H1 (cell line): Measurements from ENCODE around the gene GPR85. TPM values are rescaled to one million over a fixed set of nuclear protein-coding genes. Genes with fewer than 3 reads are reported as not detected.
A peak's percentile ranks its signal among the peaks of the same experiment; 100 is the strongest.

Source experiments
- CTCF ChIA-PET: fragments of 300-600 bp; sonication (Branson Sonifier 250); formaldehyde crosslinking; loops from one replicate; lab custom pipeline; 2021; ENCODE audit not compliant: partially characterized antibody; lab: Charles Lee
- POLR2A ChIA-PET: fragments of 300-600 bp; sonication (Branson Sonifier 250); formaldehyde crosslinking; loops from one replicate; lab custom pipeline; 2021; ENCODE audit warnings: inconsistent platforms; ENCODE audit not compliant: partially characterized antibody; lab: Charles Lee
- DNase-seq, 2 experiments: peaks; one replicate each; pipeline versions ENCODE4 v3.0.0 to v3.0.0-alpha.2; 2010 to 2022; ENCODE audit warnings: low spot score in 2 of 2, low read depth in 1 of 2, mixed read lengths in 1 of 2
- FAIRE-seq: peaks from 2 replicates; lab custom pipeline; 2011; peaks lifted over from hg19 to GRCh38; lab: Jason Lieb, UNC
- H2AFZ ChIP-seq: 2 replicates; pipeline ENCODE4 v1.8.1; 2012; ENCODE audit warnings: low read length, inconsistent platforms
- H2AK5ac ChIP-seq: 2 replicates; pipeline ENCODE4 v1.6.1; 2013; ENCODE audit warnings: low read depth, low read length
- H2BK120ac ChIP-seq: replicated peaks from 2 replicates; pipeline ENCODE3; 2013; ENCODE audit warnings: low read depth, low read length, inconsistent platforms
- H2BK12ac ChIP-seq: 2 replicates; pipeline ENCODE4 v1.6.1; 2013; ENCODE audit warnings: low read depth, low read length
- H2BK15ac ChIP-seq: 2 replicates; pipeline ENCODE4 v1.6.1; 2013; ENCODE audit warnings: low read length
- H2BK20ac ChIP-seq: 2 replicates; pipeline ENCODE4 v1.6.1; 2013; ENCODE audit warnings: low read length
- H2BK5ac ChIP-seq: 2 replicates; pipeline ENCODE4 v1.6.1; 2013; ENCODE audit warnings: low read depth, low read length
- H3K14ac ChIP-seq: 2 replicates; pipeline ENCODE4 v1.6.1; 2013; ENCODE audit warnings: inconsistent platforms; ENCODE audit not compliant: insufficient read length
- H3K18ac ChIP-seq: 2 replicates; pipeline ENCODE4 v1.6.1; 2013; ENCODE audit warnings: low read length; ENCODE audit errors: extremely low read depth
- H3K23ac ChIP-seq: 2 replicates; pipeline ENCODE4 v1.6.1; 2013; ENCODE audit warnings: inconsistent platforms; ENCODE audit not compliant: insufficient read length
- H3K23me2 ChIP-seq: 2 replicates; pipeline ENCODE4 v1.6.1; 2013; ENCODE audit warnings: low read depth, low read length
- H3K27ac ChIP-seq: 2 replicates; pipeline ENCODE4 v1.6.1; 2011; ENCODE audit warnings: low read depth, low read length, inconsistent platforms
- H3K27me3 ChIP-seq, 4 experiments: replicated peaks in 1 of 4; 1 replicate in 1 of 4; 2 replicates in 3 of 4; pipeline versions ENCODE4 v1.6.1 to v1.8.1; 2011 to 2013; ENCODE audit warnings: low read length in 3 of 4, mild to moderate bottlenecking in 3 of 4, inconsistent platforms in 2 of 4, mixed read lengths in 2 of 4, moderate library complexity in 1 of 4; ENCODE audit not compliant: control insufficient read depth in 3 of 4, insufficient read depth in 3 of 4; ENCODE audit errors: extremely low read depth in 1 of 4
- H3K36me3 ChIP-seq, 4 experiments: 2 replicates each; pipeline versions ENCODE4 v1.6.1 to v1.8.1; 2011 to 2013; ENCODE audit warnings: mild to moderate bottlenecking in 4 of 4, low read length in 3 of 4, moderate library complexity in 2 of 4, control low read depth in 1 of 4, inconsistent platforms in 1 of 4; ENCODE audit not compliant: insufficient read depth in 4 of 4, control insufficient read depth in 2 of 4
- H3K4ac ChIP-seq: replicated peaks from 2 replicates; pipeline ENCODE3; 2013; ENCODE audit warnings: low read length, low read depth, mixed read lengths, inconsistent platforms; ENCODE audit not compliant: insufficient read length
- H3K4me1 ChIP-seq, 4 experiments: replicated peaks in 1 of 4; 1 replicate in 1 of 4; 2 replicates in 3 of 4; pipeline versions ENCODE4 v1.6.1 to v1.8.1; 2011 to 2013; ENCODE audit warnings: low read length in 3 of 4, inconsistent platforms in 2 of 4, mixed read lengths in 1 of 4; ENCODE audit not compliant: insufficient read depth in 4 of 4, control insufficient read depth in 3 of 4
- H3K4me2 ChIP-seq, 2 experiments: 2 replicates each; pipeline versions ENCODE4 v1.6.1 to v1.8.1; 2011 to 2013; ENCODE audit warnings: low read depth in 2 of 2, low read length in 2 of 2, control low read depth in 1 of 2, inconsistent platforms in 1 of 2, mild to moderate bottlenecking in 1 of 2; ENCODE audit not compliant: insufficient read depth in 1 of 2
- H3K4me3 ChIP-seq, 4 experiments: fragments of 200-600, 300-600 bp in 1 of 4; sonication (generic), shearing (Covaris generic), sonication (Bioruptor Twin) in 1 of 4; 2 replicates each; pipeline versions ENCODE4 v1.5.1 to v1.8.1; 2011 to 2016; ENCODE audit warnings: low read length in 4 of 4, low read depth in 3 of 4, control low read depth in 2 of 4, inconsistent platforms in 2 of 4, mild to moderate bottlenecking in 2 of 4, mixed read lengths in 1 of 4, moderate library complexity in 1 of 4; ENCODE audit not compliant: insufficient read depth in 2 of 4; ENCODE audit errors: extremely low read depth in 1 of 4
- H3K56ac ChIP-seq: replicated peaks from 2 replicates; pipeline ENCODE3; 2013; ENCODE audit warnings: low read depth, mild to moderate bottlenecking, mixed read lengths, low read length, inconsistent platforms; ENCODE audit not compliant: insufficient read length
- H3K79me1 ChIP-seq: 2 replicates; pipeline ENCODE4 v1.6.1; 2013; ENCODE audit warnings: low read depth, low read length, control low read depth
- H3K79me2 ChIP-seq, 2 experiments: 2 replicates each; pipeline versions ENCODE4 v1.6.1 to v1.8.1; 2012 to 2013; ENCODE audit warnings: low read length in 2 of 2, mild to moderate bottlenecking in 2 of 2, inconsistent platforms in 1 of 2; ENCODE audit not compliant: insufficient read depth in 2 of 2, control insufficient read depth in 1 of 2
- H3K9ac ChIP-seq, 4 experiments: replicated peaks in 1 of 4; 1 replicate in 1 of 4; 2 replicates in 3 of 4; pipeline versions ENCODE4 v1.6.1 to v1.8.1; 2011 to 2013; ENCODE audit warnings: low read depth in 3 of 4, low read length in 3 of 4, control low read depth in 2 of 4, mild to moderate bottlenecking in 2 of 4, moderate library complexity in 2 of 4, inconsistent platforms in 1 of 4; ENCODE audit errors: extremely low read depth in 1 of 4
- H3K9me3 ChIP-seq, 2 experiments: 2 replicates each; pipeline versions ENCODE4 v1.6.1 to v1.8.1; 2012 to 2013; ENCODE audit warnings: mild to moderate bottlenecking in 2 of 2, moderate library complexity in 2 of 2, control low read depth in 1 of 2, inconsistent platforms in 1 of 2, low read depth in 1 of 2, low read length in 1 of 2, mixed read lengths in 1 of 2; ENCODE audit not compliant: insufficient read depth in 2 of 2
- H4K20me1 ChIP-seq, 2 experiments: replicated peaks in 1 of 2; 2 replicates each; pipeline versions ENCODE3 to v1.8.1; 2011 to 2013; ENCODE audit warnings: inconsistent platforms in 2 of 2, low read length in 2 of 2, mild to moderate bottlenecking in 1 of 2; ENCODE audit not compliant: insufficient read depth in 2 of 2, control insufficient read depth in 1 of 2
- H4K5ac ChIP-seq: 2 replicates; pipeline ENCODE4 v1.6.1; 2013; ENCODE audit warnings: low read length, low read depth, mixed read lengths, inconsistent platforms; ENCODE audit not compliant: insufficient read length
- H4K8ac ChIP-seq: 2 replicates; pipeline ENCODE4 v1.8.0; 2013; ENCODE audit warnings: mild to moderate bottlenecking, moderate library complexity, low read length, inconsistent platforms; ENCODE audit not compliant: insufficient read depth; ENCODE audit errors: extremely low read depth
- H4K91ac ChIP-seq: replicated peaks from 2 replicates; pipeline ENCODE3; 2013; ENCODE audit warnings: low read length, mixed read lengths, inconsistent platforms; ENCODE audit not compliant: insufficient read length
- POLR2AphosphoS5 ChIP-seq: IDR thresholded peaks from 2 replicates; pipeline ENCODE4 v1.6.1; 2011; ENCODE audit warnings: low read depth, low read length
- SIN3A ChIP-seq, 2 experiments: IDR thresholded peaks in 1 of 2; conservative IDR thresholded peaks in 1 of 2; 2 replicates each; pipeline ENCODE4 v1.6.1; 2011 to 2012; ENCODE audit warnings: low read length in 2 of 2, improper control_type of control experiment in 1 of 2, low read depth in 1 of 2, mild to moderate bottlenecking in 1 of 2
- SP1 ChIP-seq: IDR thresholded peaks from 2 replicates; pipeline ENCODE4 v1.6.1; 2011; ENCODE audit warnings: low read depth, low read length
- WGBS, 2 experiments: shearing (Covaris generic) in 1 of 2; methylation state at CpG; one replicate each; pipeline versions ENCODE4 v1.1.6 to v1.1.7; 2013 to 2015; ENCODE audit warnings: low lambda C conversion rate in 2 of 2, mixed read lengths in 2 of 2, inconsistent platforms in 1 of 2, low coverage in 1 of 2, missing lambda C conversion rate in 1 of 2; ENCODE audit not compliant: insufficient replicate concordance in 2 of 2, insufficient coverage in 1 of 2, insufficient read length in 1 of 2; ENCODE audit errors: extremely low coverage in 1 of 2, missing lambda C conversion rate in 1 of 2; 5-methylcytosine and 5-hydroxymethylcytosine counted together
- polyA plus RNA-seq, 7 experiments: library from polyadenylated mRNA; depleted of rRNA in 3 of 7; stranded (reverse) in 5 of 7; unstranded in 2 of 7; fragments of >200 nt in 5 of 7; fragments of 200-250 nt in 2 of 7; gene quantifications; 1 replicate in 5 of 7; 2 replicates in 1 of 7; 4 replicates in 1 of 7; pipeline versions ENCODE4 v1.2.1 to v1.2.3, GENCODE V29; 2011 to 2013; ENCODE audit warnings: missing spikeins in 2 of 7, mixed read lengths in 2 of 7
- total RNA-seq: library from RNA; stranded (reverse); fragmentation: NEBNext Ultra II Directional; extraction: Animal tissue kit (Norgen Biotek cat#: 25700); gene quantifications from 2 replicates; pipeline ENCODE4 v1.2.1, GENCODE V29; 2021

Gene GPR85
- total and polyA plus RNA-seq, 2 of the 8 experiments (the other 6 are each of a cell fraction or from before 2014, with no cell fraction given) = 0.11 to 0.20 TPM

DNA sequence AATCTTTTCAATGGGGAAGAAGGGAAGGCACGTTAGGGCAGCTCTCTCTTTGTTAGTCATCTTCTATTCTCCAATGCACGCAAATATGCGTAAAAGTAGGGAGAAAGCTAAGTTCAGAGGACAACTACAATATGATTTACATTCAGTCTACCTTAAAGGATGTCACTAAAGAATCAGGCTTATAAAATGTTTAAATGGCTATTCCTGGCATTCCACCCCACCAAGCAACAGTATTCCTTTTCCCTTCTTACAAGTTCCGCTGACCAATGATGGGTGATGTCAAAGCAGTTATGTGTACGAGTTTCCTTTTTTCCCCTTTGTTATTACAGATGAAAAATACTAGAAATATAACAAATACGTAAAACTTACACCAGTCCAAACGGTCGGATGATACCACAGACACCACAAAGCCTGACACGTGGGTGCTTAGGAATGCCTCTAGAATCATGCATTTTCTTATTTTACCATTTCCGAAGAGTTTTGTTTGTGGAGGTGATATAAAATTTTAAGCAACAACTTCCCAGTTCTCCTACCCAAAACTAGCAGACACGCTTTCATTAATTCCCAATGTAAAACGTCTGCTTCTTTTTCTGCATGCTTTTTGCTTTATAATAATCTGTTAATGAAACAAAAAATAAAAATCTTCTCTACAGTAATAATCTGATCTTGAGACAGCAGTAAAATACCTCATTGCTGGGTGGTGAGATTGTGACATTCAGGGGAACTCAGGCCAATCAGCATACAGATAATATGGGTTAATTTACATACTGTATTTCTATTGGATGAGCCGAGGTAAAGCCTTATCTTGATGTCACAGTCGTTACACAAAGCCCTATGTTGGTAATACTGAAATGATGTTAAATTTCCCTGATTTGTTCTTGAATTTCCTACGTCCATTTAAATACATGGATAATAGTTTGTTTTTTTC lies 708 bp upstream of the GPR85 start:
- no peaks in the 10 kb centered on the region for H3K79me1 ChIP-seq

More for the DNA sequence above, 708 bp upstream of the GPR85 start:
- POLR2A ChIA-PET = interaction anchor here (1.2 kb wide), 1 partner anchor 11 kb away, joined by 3 read pairs; no protein-coding TSS in a partner anchor
- Histone ChIP-seq H2BK20ac (no peak overlapping the region), H3K23ac (no peak overlapping the region), H3K9me3 (no peaks in the 10 kb centered on the region), H3K36me3 (no peaks in the 10 kb centered on the region), H3K4me3 (peak overlapping the region in 1 of 4 experiments; percentile 73; a peak in 3 of 8 replicates), H3K4me2 (peak overlapping the region; percentile 73 to 96), H3K27me3 (peaks cover 6 to 26% (median 16%) of the 10 kb centered on the region in 4 experiments; a peak in 5 of 7 replicates), H3K56ac (no peak overlapping the region), H4K5ac (no peak overlapping the region), H4K91ac (no peak overlapping the region), H2BK12ac (no peak overlapping the region)
- TF ChIP-seq SIN3A (conservative IDR thresholded peaks at IDR 0.05 in 1 of 2, IDR thresholded peaks at IDR 0.05 in 1 of 2; ENCODE audit: low read depth in 1 of 2, low read length in 2 of 2) (no peak), POLR2AphosphoS5 (no peak), SP1 (0 out of 2 replicates have a peak, but pooled peaks have one; percentile 11)
- TF ChIP-seq, all 59 proteins: peak for 1
- no peak overlapping the region for H3K4ac ChIP-seq
- no peak overlapping the region for H2BK15ac ChIP-seq
- H2BK5ac ChIP-seq = no peak overlapping the region
- CTCF ChIA-PET = no interaction called here
- no peaks in the 10 kb centered on the region for H3K79me2 ChIP-seq
- no peak overlapping the region for H2AK5ac ChIP-seq
- peaks cover 0 to 2% of the 10 kb centered on the region in 2 experiments for H4K20me1 ChIP-seq
- peaks cover 2% of the 10 kb centered on the region; the same call in 1 of the 2 replicates for H3K23me2 ChIP-seq
- no peak overlapping the region for H2BK120ac ChIP-seq
- H3K9ac ChIP-seq = no peak overlapping the region
- H3K4me1 ChIP-seq = peaks cover 0 to 9% (median 4%) of the 10 kb centered on the region in 4 experiments; a peak in 4 of 7 replicates
- FAIRE-seq (peak; percentile 60), DNase-seq (no peak)
- H3K14ac ChIP-seq = no peak overlapping the region
- no peak overlapping the region for H3K27ac ChIP-seq
- no peak overlapping the region for H2AFZ ChIP-seq
- no peak overlapping the region for H4K8ac ChIP-seq
- WGBS, 2 experiments = 58% methylated on average over 15 of the region's 15 CpGs; no CpG with 5 or more reads in 1 of the 2 experiments
- no peak overlapping the region for H3K18ac ChIP-seq
